Ovary (tissue), 9 donors: ENCODE data around the gene MT1H. TPM values are rescaled to one million over a fixed set of nuclear protein-coding genes. Genes with fewer than 3 reads are reported as not detected.

Experiments
- DNase-seq, 5 donors: peaks; one replicate each; pipeline ENCODE4 v3.0.0-alpha.2; 2019 to 2020
- H3K27ac ChIP-seq, 2 donors: fragments of 200-600 bp; one replicate each; pipeline versions ENCODE4 v1.5.1 to v1.8.0; 2019 to 2022
- H3K27me3 ChIP-seq: fragments of 200-600 bp; one replicate; pipeline ENCODE4 v1.8.0; 2022
- H3K36me3 ChIP-seq: fragments of 200-600 bp; sonication (generic); one replicate; pipeline ENCODE4 v1.5.1; 2019
- H3K4me1 ChIP-seq: one replicate; pipeline ENCODE4 v1.8.1; 2013; ENCODE audit warnings: mild to moderate bottlenecking, moderate library complexity; ENCODE audit not compliant: insufficient read depth
- H3K4me3 ChIP-seq: fragments of 200-600 bp; sonication (generic); one replicate; pipeline ENCODE4 v1.5.1; 2017
- H3K9me3 ChIP-seq, 2 donors: fragments of 200-600 bp in 1 of 2; sonication (generic) in 1 of 2; one replicate each; pipeline versions ENCODE4 v1.5.1 to v1.8.1; 2013 to 2019; ENCODE audit warnings: mild to moderate bottlenecking in 1 of 2, moderate library complexity in 1 of 2
- CTCF ChIP-seq, 3 donors: fragments of 450-650 bp in 2 of 3; fragments of 200-600 bp in 1 of 3; IDR thresholded peaks; one replicate each; pipeline versions ENCODE4 v1.5.1 to v1.8.0; 2016 to 2022; ENCODE audit warnings: antibody characterized with exemption in 3 of 3, mild to moderate bottlenecking in 1 of 3
- EP300 ChIP-seq: sonication (generic); formaldehyde crosslinking; IDR thresholded peaks from one replicate; pipeline ENCODE4 v1.6.1; 2017; ENCODE audit warnings: antibody characterized with exemption
- POLR2A ChIP-seq: fragments of 450-650 bp; IDR thresholded peaks from one replicate; pipeline ENCODE4 v1.6.1; 2017; ENCODE audit warnings: antibody characterized with exemption, mild to moderate bottlenecking, moderate library complexity
- WGBS, 3 donors: extraction: QIAGEN DNeasy Blood & Tissue Kit in 1 of 3; methylation state at CpG; one replicate each; pipeline versions ENCODE4 v1.1.5 to v1.1.7; 2013 to 2017; 5-methylcytosine and 5-hydroxymethylcytosine counted together
- intact Hi-C, 4 donors: fragments of 100-400 bp; cut with DNase I; formaldehyde crosslinking; loops; one replicate each; pipeline versions ENCODE4 v1.11.0 to v1.15.1; 2022 to 2023
- polyA plus RNA-seq, 2 donors: library from polyadenylated mRNA; stranded (reverse); fragments of 200-250 nt in 1 of 2; fragments of 350-450 nt in 1 of 2; fragmentation: Illumina TruSeq in 1 of 2; extraction: RNeasy Lipid Tissue Mini Kit (QIAGEN cat#74804) in 1 of 2; gene quantifications; one replicate each; pipeline ENCODE4 v1.2.3, GENCODE V29; 2013 to 2014
- total RNA-seq, 7 donors: library from RNA; depleted of rRNA in 2 of 7; stranded (reverse); fragments of >200 nt in 2 of 7; fragmentation: NEBNext Ultra II Directional in 3 of 7; extraction: Animal tissue kit (Norgen Biotek cat#: 25700) in 3 of 7; gene quantifications; one replicate each; pipeline versions ENCODE4 v1.1.0 to v1.2.4, GENCODE V29; 2016 to 2023
- donor health status: DM: no; HTN: no; CAD: no; lungs with moderate emphysema.
- donor health status: DM: no; HTN: no; CAD: no.
- donor health status: Bipolar disorder and iron deficiency.
- donor health status: DM: yes; HTN: yes; CAD: no.
- donor health status: DM: no; HTN: no; CAD: no.
- donor health status: DM: yes; HTN: yes; CAD: no.

The MT1H gene
- total and polyA plus RNA-seq, 9 donors: 0.79 TPM; not detected in 8

- Histone ChIP-seq H3K4me1 (peaks cover 9% of the 10 kb centered on the region), H3K27ac (no peak overlapping the region), H3K36me3 (no peaks in the 10 kb centered on the region), H3K4me3 (no peak overlapping the region), H3K27me3 (no peaks in the 10 kb centered on the region), H3K9me3 (no peaks in the 10 kb centered on the region)
- no peak for DNase-seq
- intact Hi-C loops: no loop called here
- 22 to 26% (median 24%) methylated on average over 44 to 47 of the region's 47 CpGs for WGBS, 3 donors
- TF ChIP-seq CTCF (IDR thresholded peaks at IDR 0.05) (no peak), POLR2A (no peak), EP300 (no peak)
Measured at GRCh38 chr16:56634715-56635440, 34.7 kb upstream of the MT1H start.

- H3K27me3 ChIP-seq: no peaks in the 10 kb centered on the region
- TF ChIP-seq CTCF (IDR thresholded peaks at IDR 0.05) (no peak), POLR2A (no peak), EP300 (no peak)
- peaks cover 9% of the 10 kb centered on the region for H3K4me1 ChIP-seq
- H3K27ac ChIP-seq: no peak overlapping the region
- no peaks in the 10 kb centered on the region for H3K36me3 ChIP-seq
- 4 to 14% (median 10%) methylated on average over 25 to 40 of the region's 40 CpGs for WGBS, 3 donors
- intact Hi-C loops: no loop called here
- DNase-seq: no peak
- H3K9me3 ChIP-seq: no peaks in the 10 kb centered on the region
- H3K4me3 ChIP-seq: no peak overlapping the region
Measured at GRCh38 chr16:56635441-56635967, 34.1 kb upstream of the MT1H start.

- Histone ChIP-seq H3K4me1 (peaks cover 9% of the 10 kb centered on the region), H3K4me3 (no peak overlapping the region), H3K27me3 (no peaks in the 10 kb centered on the region), H3K9me3 (no peaks in the 10 kb centered on the region), H3K36me3 (no peaks in the 10 kb centered on the region), H3K27ac (no peak overlapping the region)
- no peak for TF ChIP-seq EP300
- TF ChIP-seq CTCF (IDR thresholded peaks at IDR 0.05): no peak
- no peak for TF ChIP-seq POLR2A
- intact Hi-C loops: no loop called here
- 45 to 62% (median 59%) methylated on average over 9 of the region's 9 CpGs for WGBS, 3 donors
- DNase-seq: no peak
Measured at GRCh38 chr16:56636616-56637413, 32.8 kb upstream of the MT1H start.

- 7 to 18% (median 14%) methylated on average over 58 to 68 of the region's 68 CpGs for WGBS, 3 donors
- H3K27me3 ChIP-seq: no peaks in the 10 kb centered on the region
Measured at GRCh38 chr16:56637814-56638750, 31.5 kb upstream of the MT1H start, which contains the start of gene MT1A. Gene MT1A (plus strand): TSS chr16:56638666. CDS start chr16:56638739, 73 bp downstream.

More at GRCh38 chr16:56637814-56638750, 31.5 kb upstream of the MT1H start, which contains the start of gene MT1A:
- peak within 1 kb of the TSS; percentile 27 for H3K4me3 ChIP-seq
- TF ChIP-seq CTCF (IDR thresholded peaks at IDR 0.05) (no peak), POLR2A (peak; percentile 32), EP300 (peak; percentile 39)
- peak in 4 of 5 donors; percentile 33 to 77 (median 68) for DNase-seq
- H3K4me1 ChIP-seq: peaks cover 9% of the 10 kb centered on the region
- H3K27ac ChIP-seq: no peak within 1 kb of the TSS
- no peaks in the 10 kb centered on the region for H3K36me3 ChIP-seq
- intact Hi-C loops: no loop called here
- no peaks in the 10 kb centered on the region for H3K9me3 ChIP-seq
